ENCODE results near the gene PIH1D1.

The PIH1D1 gene
- 64.5 to 90.3 reads per million in 2 experiments for total RNA-seq

DNA sequence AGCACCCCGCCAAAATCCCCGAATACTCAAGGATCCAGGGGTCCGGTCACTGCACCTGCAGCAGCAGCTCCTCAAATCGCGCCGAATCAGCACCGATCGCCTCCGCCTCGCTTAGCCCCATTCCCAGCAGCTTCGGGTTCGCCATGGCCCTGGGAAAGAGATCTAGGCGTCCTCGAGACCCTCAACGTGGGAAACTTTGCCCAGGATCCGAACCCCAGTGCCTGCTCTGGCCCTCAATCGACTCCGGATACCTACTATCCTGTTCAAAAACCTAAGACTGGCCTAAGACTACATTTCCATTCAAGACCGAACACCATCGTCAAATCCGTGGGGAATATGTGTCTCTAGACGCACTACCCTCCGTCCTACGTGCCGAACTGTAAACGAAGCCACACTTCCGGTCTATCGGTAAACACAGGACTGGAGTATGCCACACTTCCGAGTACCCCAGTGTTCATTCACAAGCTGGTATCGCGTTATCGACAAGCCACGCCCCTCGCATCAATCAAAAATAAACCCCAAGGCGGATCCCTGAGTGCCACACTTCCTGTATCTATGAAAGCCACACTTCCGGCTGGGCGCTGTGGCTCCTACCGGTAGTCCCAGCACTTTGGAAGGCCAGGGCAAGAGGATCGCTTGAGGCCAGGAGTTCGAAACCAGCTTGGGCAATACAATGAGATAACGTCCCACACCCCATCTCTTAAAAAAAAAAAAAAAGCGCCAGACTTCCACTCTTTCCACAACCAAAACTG is at the start of gene PIH1D1:
PIH1D1 (minus strand) TSS at position 385 of the 752 bp plus-strand sequence; CDS start at position 145, 240 bp downstream.
- peak; percentile 91 for DNase-seq (ENCODE audit: low read depth)

DNA sequence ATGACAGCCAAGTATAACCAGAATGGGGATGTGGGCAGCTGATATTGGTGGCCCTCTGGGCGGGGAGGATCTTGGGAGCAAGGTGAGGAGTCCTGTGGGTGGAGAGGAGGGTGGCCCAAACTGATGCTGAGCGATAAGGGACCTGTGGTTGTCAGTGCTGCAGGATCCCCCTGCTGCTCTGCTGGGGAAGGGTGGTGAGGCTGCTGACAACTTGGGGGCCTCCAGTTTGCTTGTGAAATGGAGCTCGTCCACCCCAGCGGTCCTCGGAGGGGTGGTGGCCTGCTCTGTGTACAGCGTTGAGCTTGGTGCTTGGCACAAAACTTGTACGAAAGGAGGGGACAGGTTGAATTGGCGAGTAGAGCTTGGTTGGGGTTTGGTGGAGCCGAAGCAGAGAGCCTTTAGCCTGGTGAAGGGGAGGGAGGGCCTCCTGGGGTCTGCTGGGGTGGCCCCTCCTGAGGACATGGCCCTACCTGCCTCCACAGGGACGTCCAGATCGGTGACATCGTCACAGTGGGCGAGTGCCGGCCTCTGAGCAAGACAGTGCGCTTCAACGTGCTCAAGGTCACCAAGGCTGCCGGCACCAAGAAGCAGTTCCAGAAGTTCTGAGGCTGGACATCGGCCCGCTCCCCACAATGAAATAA is 47.5 kb upstream of the PIH1D1 start:
- DNase-seq (ENCODE audit: low read depth): no peak

- no peak for DNase-seq (ENCODE audit: low read depth)
Measured at GRCh38 chr19:49498475-49498874, 46.9 kb upstream of the PIH1D1 start.

DNA sequence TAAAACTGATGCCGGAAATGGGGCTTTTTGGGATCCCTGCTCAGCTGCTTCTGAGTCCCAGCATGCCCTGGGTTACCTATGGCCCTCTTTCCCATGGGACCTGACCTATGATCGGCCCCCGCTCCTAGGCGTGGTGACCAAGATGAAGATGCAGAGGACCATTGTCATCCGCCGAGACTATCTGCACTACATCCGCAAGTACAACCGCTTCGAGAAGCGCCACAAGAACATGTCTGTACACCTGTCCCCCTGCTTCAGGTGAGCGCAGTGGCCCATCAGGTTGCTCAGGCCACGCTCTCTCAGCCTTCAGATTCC is 46.1 kb upstream of the PIH1D1 start:
- DNase-seq (ENCODE audit: low read depth): no peak

DNA sequence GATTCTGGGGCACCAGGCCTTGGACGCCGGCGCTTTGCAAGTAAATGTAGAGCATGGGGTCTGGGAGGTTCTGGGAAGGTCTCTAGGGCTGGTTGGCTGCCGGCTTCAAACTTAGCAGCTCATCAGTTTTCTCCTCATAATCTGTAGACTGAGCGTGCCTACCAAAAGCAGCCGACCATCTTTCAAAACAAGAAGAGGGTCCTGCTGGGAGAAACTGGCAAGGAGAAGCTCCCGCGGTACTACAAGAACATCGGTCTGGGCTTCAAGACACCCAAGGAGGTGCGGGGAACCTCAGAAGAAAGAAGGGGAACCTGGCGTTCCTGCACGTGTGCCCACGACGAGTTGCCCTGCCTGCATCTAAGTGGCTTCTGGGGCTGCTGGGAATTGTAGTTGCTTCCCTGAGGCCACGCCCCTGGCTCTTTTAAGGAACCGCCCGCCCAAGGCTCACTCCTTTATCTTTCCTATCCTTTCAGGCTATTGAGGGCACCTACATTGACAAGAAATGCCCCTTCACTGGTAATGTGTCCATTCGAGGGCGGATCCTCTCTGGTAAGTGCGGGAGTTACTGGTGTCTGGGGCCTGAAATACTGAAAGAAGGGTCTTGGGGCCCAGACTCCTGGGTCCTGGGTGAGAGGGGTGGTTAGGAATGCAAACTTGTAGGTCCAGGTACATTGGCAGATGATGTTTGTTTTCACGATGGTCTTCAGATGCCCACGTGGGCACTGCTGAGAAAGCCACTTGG is 45.6 kb upstream of the PIH1D1 start:
- DNase-seq (ENCODE audit: low read depth): peak; percentile 77

- no peak for DNase-seq (ENCODE audit: low read depth)
Measured at GRCh38 chr19:49496574-49497008, 45.0 kb upstream of the PIH1D1 start.

DNA sequence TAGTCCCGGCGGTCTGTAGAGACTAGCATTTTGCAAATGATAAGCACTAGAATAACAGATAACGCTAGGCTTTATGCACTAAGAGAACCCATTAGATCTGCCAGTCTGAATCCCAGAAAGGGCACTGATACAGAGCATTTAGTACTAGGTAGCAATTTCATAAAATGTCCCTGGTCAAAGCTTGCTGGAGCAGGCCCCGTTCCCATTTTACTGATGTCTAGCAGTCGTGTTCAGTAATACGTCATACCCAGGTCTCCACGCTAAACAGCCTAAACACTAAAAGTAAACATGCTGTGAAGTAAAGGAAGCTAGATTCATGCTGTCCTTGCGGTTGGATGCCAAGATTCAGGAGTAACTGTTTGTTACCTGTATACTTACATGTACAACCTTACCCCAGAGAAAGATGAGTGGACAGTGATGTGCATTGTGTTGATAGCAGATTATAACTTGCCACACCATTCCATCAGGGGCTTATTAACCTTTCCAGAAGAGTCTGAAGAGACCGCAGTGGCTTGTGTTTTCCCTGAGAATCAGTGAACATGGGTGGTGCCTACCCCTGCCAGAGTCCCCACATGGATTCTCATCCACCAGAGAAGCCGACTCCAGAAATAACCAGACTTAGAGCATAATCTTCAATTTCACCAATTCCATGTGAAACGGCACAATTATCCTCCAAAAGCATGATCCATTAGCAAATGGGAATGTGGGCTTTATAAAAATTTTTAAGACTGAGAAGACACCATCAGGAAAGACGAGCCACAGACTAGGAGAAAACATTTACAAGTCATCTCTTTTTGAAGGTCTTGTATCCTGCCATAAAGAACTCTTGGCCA is 41.2 kb upstream of the PIH1D1 start:
- DNase-seq (ENCODE audit: low read depth): no peak

DNA sequence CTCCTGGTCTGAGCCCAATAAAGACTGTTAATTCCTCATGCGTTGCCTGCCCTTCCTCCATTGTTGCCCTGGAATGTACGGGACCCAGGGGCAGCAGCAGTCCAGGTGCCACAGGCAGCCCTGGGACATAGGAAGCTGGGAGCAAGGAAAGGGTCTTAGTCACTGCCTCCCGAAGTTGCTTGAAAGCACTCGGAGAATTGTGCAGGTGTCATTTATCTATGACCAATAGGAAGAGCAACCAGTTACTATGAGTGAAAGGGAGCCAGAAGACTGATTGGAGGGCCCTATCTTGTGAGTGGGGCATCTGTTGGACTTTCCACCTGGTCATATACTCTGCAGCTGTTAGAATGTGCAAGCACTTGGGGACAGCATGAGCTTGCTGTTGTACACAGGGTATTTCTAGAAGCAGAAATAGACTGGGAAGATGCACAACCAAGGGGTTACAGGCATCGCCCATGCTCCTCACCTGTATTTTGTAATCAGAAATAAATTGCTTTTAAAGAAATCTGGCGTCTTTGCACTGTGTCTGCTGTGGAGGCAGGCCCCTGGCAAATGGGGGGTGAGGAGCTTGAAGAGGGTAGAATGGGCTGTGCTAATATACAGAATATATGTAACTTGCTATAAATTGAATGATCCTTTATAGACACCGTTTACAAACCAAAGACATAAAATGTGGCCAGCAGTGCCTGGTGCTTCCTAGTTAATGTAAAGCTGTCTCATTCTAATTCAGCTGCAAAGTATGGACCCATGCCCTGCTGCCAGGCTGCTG is 40.4 kb upstream of the PIH1D1 start:
- no peak for DNase-seq (ENCODE audit: low read depth)

DNA sequence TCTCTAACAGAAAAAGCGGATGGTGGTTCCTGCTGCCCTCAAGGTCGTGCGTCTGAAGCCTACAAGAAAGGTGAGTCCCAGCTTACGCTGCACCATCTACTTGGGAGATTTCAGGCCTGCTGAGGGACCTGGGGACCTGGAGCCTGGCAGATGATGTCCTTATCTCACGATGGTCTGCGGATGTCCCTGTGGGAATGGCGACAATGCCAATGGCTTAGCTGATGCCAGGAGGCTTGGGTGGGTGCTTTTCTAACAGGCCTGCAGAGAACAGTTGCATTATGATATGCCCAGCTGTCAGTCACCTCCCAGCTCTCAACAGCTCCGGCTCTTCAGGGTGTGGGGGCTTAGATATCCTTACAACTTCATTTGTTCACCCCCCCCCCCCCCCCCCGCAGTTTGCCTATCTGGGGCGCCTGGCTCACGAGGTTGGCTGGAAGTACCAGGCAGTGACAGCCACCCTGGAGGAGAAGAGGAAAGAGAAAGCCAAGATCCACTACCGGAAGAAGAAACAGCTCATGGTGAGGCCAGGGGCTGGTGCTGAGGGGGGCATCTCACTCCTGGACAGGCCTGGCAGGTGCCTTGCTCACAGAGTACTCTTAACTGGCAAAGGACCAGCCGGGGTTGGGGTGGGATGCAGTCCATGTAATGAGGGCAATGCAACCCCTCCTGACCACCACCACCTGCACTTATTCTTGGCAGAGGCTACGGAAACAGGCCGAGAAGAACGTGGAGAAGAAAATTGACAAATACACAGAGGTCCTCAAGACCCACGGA is 39.6 kb upstream of the PIH1D1 start:
- no peak for DNase-seq (ENCODE audit: low read depth)

- no peak for DNase-seq (ENCODE audit: low read depth)
Measured at GRCh38 chr19:49490287-49491029, 38.8 kb upstream of the PIH1D1 start.

- DNase-seq (ENCODE audit: low read depth): no peak
Measured at GRCh38 chr19:49489601-49490167, 38.1 kb upstream of the PIH1D1 start.

DNA sequence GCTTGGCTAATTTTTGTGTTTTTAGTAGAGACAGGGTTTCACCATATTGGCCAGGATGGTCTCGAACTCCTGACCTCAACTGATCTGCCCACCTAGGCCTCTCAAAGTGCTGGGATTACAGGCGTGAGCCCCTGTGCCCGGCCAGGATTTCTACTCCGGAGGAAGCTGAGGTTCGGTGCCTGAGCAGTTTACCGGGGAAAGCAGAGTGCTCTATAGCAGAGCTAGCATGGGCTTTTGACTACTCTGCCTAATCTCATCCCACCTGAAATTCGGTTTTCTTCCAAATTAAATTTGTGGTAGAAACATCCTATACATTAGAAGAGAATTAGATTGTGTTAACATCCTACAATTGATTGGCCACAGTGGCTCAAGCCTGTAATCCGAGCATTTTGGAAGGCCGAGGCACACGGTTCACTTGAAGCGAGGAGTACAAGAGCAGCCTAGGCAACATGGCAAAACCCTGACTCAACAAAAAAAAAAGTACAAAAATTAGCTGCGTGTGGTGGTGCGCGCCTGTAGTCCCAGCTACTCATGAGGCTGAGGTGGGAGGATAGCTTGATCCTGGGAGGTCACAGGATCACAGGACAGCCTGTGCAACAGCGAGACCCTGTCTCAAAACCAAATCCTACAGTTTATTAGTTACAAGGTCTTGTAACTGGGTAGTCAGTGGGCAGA is 37.4 kb upstream of the PIH1D1 start:
- no peak for DNase-seq (ENCODE audit: low read depth)

- DNase-seq (ENCODE audit: low read depth): no peak
Measured at GRCh38 chr19:49488046-49488862, 36.6 kb upstream of the PIH1D1 start.

DNA sequence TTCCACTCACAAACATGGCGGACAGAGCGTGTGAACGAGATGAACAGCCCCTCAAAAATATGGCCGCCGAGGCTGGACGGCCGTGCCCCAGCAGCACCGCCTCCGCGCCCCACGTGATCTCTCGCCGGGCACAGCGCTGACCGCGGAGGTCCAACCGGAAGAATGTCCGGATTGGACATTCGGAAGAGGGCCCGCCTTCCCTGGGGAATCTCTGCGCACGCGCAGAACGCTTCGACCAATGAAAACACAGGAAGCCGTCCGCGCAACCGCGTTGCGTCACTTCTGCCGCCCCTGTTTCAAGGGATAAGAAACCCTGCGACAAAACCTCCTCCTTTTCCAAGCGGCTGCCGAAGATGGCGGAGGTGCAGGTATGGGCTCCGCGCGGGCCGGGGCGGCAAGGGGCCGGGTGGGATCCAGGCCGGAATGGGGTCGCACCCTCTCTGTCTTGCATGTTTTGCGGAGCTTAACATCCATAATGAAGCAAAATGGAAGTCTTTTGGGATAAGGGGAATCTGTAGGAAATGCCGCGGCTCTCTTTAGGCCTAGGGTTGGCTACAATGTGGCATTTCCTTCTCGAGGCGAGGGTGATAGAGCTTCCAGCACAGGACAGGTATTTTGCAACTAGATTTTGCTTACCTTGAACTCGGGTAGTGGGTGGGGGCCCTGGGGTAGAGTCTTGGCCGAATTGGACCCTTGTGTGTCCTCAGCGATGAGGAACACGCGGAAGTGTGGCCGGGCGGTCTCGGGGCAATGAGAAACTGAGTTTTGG is 35.8 kb upstream of the PIH1D1 start, which contains the start of gene RPL13A:
RPL13A (plus strand) TSS at position 332 of the 769 bp plus-strand sequence; CDS start at position 354, 22 bp downstream.
- peak; percentile 98 for DNase-seq (ENCODE audit: low read depth)

DNA sequence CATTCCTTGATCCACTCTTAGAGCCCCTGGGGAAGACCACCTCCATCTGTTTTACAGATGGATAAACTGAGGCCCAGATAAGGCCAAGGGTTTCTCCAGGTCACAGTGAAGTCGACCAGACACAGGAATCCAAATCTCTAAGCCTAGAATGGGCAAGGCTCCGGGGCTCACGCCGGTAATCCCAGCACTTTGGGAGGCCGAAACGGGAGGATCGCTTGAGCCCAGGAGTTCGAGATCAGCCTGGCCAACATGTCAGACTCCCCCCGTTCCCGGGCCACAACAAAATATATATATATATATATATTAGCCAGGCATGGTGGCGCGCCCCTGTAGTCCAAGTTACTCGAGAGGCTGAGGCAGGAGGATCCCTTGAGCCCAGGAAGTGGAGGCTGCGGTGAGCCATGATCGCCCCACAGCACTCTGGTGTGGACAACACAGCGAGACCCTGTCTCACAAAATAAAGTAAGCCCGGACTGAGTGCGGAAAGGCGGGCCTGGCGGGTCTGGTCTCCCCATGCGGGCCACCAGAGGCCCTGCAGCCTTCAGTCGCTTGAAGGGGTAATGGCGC is 35.2 kb upstream of the PIH1D1 start:
- DNase-seq (ENCODE audit: low read depth): no peak

DNA sequence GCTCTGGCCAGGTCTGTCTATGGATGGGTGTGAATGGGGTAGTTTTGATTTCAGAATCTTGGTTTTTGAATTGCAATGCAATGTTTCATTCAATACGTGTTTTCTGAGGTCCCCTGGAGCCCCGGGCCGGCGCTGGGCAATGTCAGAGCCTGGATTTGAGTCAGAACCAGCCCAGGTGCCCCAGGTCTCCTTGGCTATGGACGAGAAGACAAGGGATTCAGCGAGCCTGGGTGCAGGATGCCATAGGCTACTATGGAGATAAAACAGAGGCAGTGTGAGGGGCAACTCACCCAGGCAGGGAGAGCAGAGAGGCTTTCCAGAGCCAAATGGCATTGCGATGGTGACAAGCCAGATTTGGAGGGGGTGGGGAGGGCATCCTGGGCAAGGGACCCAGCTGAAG is 34.6 kb upstream of the PIH1D1 start:
- no peak for DNase-seq (ENCODE audit: low read depth)
